A204.1 (cell line): ENCODE data around the gene F11.
"Not testable (repeated sequence)": the region's sequence is repeated elsewhere in the genome, so short reads cannot be mapped to it uniquely, and the experiment has no call there.

Source experiments
- FAIRE-seq: peaks from 2 replicates; lab custom pipeline; 2012; peaks lifted over from hg19 to GRCh38; lab: Jason Lieb, UNC

Gene F11

GRCh38 chr4:186299291-186299690, 33.3 kb downstream of the F11 start:
- FAIRE-seq, result no peak

GRCh38 chr4:186300659-186301390, 34.8 kb downstream of the F11 start:
- FAIRE-seq, result no peak

GRCh38 chr4:186304216-186304615, 38.2 kb downstream of the F11 start:
- FAIRE-seq, result no peak

DNA sequence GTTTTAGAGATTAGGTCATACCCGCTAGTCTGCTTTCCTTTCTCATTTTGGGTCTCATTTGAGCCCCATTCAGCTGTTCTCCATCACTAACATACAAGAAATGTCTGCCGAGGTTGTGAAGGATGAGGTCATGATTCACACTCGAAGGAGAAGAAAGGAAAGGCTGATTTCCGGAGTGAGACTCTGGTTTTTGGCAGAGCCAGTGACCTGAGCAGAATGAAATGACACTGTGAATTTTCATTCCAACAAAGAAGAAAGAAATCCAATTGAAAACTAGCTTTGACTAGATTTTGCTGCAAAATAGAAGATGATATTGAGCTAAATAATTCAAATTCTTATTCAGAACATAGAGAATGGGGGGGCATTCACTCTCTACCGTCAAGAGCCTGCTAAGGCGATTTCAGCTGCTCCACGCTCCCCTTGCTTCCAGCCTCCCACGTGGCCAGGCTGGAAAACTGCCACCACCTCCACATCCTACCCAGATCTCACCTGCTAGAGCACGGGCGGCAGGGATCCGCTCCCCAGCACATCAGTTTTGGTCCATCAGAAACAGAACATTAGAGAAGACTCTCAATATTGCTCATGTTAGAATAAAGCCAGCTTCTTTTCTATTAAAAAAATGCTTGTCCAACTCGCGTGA, 39.0 kb downstream of the F11 start:
- no peak for FAIRE-seq

DNA sequence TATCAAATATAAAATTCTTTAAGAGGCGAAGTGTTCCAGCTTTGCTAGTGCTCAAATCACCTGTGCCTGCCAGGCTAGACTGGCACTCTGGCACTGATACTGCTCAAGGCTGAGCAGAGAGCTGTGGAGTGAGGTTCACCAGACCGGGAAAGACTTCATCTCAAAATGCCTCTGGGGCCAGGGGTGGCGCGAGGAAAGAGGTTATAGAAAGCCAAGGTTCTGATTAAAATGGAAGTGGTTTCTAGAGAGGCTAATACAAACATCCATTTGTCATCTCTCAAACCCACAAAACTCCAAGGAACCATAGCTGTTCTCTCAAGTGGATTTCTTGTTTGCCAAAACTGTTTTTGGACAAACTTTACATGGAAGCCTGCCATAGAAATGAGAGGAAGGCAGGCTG, 41.5 kb downstream of the F11 start:
- no peak for FAIRE-seq

GRCh38 chr4:186307916-186308315, 41.9 kb downstream of the F11 start:
- no peak for FAIRE-seq

- FAIRE-seq, result no peak
Measured at GRCh38 chr4:186318481-186318880, 52.5 kb downstream of the F11 start.

- not testable (repeated sequence) for FAIRE-seq
Measured at GRCh38 chr4:186324660-186325059, 58.7 kb downstream of the F11 start.

GRCh38 chr4:186326391-186326790, 60.4 kb downstream of the F11 start:
- FAIRE-seq, result no peak

DNA sequence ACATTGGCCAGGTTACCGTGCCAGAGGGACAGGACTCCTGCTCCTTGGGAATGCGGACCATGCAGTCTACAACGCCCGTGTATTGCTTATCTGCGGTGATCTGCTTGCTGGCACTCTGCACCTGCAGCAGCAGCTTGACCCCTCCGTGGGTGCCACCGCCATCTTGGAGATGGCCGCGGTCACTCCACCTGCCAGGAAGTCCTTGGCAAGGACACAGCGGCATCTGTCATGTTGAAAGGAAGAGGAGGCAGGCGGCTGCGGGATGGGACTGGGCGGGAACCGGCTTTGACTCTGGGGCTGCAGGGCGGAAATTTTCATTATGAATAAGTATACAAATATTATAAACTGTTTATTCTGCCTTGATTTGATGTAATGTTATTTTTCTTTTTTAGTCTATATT, 63.4 kb downstream of the F11 start:
- FAIRE-seq, result no peak

DNA sequence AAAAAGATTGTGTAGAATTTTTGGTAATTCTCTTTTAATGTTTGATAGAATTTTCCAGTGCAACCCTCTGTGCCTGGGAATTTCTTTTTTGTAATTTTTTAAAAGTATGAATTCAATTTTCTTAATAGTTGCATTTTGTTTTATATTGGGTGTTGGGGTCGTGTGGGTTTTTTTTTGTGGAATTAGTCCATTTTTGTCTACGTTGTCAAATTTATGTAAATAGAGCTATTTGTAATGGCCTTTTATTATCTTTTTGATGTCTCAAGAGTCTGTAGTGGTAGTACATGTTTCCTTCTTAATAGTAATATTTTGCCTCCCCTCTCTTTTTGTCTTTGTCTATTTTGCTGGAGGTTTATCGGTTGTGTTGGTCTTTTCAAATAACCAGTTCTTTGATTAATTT, 64.4 kb downstream of the F11 start:
- FAIRE-seq, result no peak

DNA sequence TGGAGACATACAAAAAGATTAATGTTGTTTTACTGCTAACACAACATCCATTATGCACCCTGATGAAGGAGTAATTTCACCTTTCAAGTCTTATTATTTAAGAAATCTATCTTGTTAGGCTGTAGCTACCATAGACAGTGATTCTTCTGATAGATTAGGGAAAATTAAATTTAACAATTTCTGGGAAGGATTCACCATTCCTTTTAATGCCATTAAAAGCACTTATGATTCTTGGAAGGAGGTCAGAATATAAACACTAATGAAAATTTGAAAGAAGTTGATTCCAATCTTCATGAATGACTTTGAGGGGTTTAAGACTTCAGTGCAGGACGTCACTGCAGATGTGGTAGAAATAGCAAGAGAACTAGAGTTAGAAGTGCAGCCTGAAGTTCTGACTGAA, 69.8 kb downstream of the F11 start:
- FAIRE-seq, result no peak
